ENCODE results near the gene COL12A1.

Gene COL12A1

GRCh38 chr6:75178757-75179156 lies 27.1 kb downstream of the COL12A1 start:
- no peak for DNase-seq (ENCODE audit: low read depth in 2 of 2)

- DNase-seq (ENCODE audit: low read depth in 2 of 2) = no peak
Measured at GRCh38 chr6:75176076-75176582, 29.7 kb downstream of the COL12A1 start.

- no peak for DNase-seq (ENCODE audit: low read depth in 2 of 2)
Measured at GRCh38 chr6:75171986-75172385, 33.9 kb downstream of the COL12A1 start.

- DNase-seq (ENCODE audit: low read depth in 2 of 2) = no peak
Measured at GRCh38 chr6:75171567-75171966, 34.3 kb downstream of the COL12A1 start.

GRCh38 chr6:75170691-75171560 lies 34.9 kb downstream of the COL12A1 start:
- DNase-seq (ENCODE audit: low read depth in 2 of 2) = no peak

GRCh38 chr6:75169689-75170586 lies 35.9 kb downstream of the COL12A1 start:
- DNase-seq (ENCODE audit: low read depth in 2 of 2) = no peak

- no peak for DNase-seq (ENCODE audit: low read depth in 2 of 2)
Measured at GRCh38 chr6:75167851-75168250, 38.0 kb downstream of the COL12A1 start.

GRCh38 chr6:75167325-75167724 lies 38.5 kb downstream of the COL12A1 start:
- DNase-seq (ENCODE audit: low read depth in 2 of 2) = no peak

- no peak for DNase-seq (ENCODE audit: low read depth in 2 of 2)
Measured at GRCh38 chr6:75166773-75167172, 39.1 kb downstream of the COL12A1 start.

- no peak for DNase-seq (ENCODE audit: low read depth in 2 of 2)
Measured at GRCh38 chr6:75166236-75166635, 39.6 kb downstream of the COL12A1 start.

GRCh38 chr6:75158176-75158575 lies 47.7 kb downstream of the COL12A1 start:
- no peak for DNase-seq (ENCODE audit: low read depth in 2 of 2)

- DNase-seq (ENCODE audit: low read depth in 2 of 2) = no peak
Measured at GRCh38 chr6:75157336-75157735, 48.5 kb downstream of the COL12A1 start.

GRCh38 chr6:75156186-75156878 lies 49.5 kb downstream of the COL12A1 start:
- no peak for DNase-seq (ENCODE audit: low read depth in 2 of 2)

GRCh38 chr6:75155631-75156030 lies 50.2 kb downstream of the COL12A1 start:
- no peak for DNase-seq (ENCODE audit: low read depth in 2 of 2)

- DNase-seq (ENCODE audit: low read depth in 2 of 2) = no peak
Measured at GRCh38 chr6:75154973-75155372, 50.9 kb downstream of the COL12A1 start.

GRCh38 chr6:75150685-75151412 lies 55.0 kb downstream of the COL12A1 start:
- DNase-seq (ENCODE audit: low read depth in 2 of 2) = no peak

- DNase-seq (ENCODE audit: low read depth in 2 of 2) = no peak
Measured at GRCh38 chr6:75149696-75150095, 56.2 kb downstream of the COL12A1 start.

- DNase-seq (ENCODE audit: low read depth in 2 of 2) = no peak
Measured at GRCh38 chr6:75149240-75149639, 56.6 kb downstream of the COL12A1 start.

- no peak for DNase-seq (ENCODE audit: low read depth in 2 of 2)
Measured at GRCh38 chr6:75147512-75147911, 58.3 kb downstream of the COL12A1 start.

- DNase-seq (ENCODE audit: low read depth in 2 of 2) = no peak
Measured at GRCh38 chr6:75145976-75146375, 59.9 kb downstream of the COL12A1 start.

GRCh38 chr6:75145211-75145610 lies 60.6 kb downstream of the COL12A1 start:
- DNase-seq (ENCODE audit: low read depth in 2 of 2) = no peak

Measured in stimulated activated CD8-positive, alpha-beta memory T cell treated with anti-CD3 and anti-CD28 coated beads, Interleukin-15, amount 100 ng/mL, for 4 hours (primary cell).